Mesendoderm (in vitro differentiated cells): ENCODE measurements around the gene CMKLR1.

Source experiments
- DNase-seq: peaks from one replicate; pipeline ENCODE4 v3.0.0; 2013
- H2AK5ac ChIP-seq: 2 replicates; pipeline ENCODE4 v1.6.1; 2013; ENCODE audit warnings: low read length, inconsistent platforms
- H2BK120ac ChIP-seq: 2 replicates; pipeline ENCODE4 v1.6.1; 2013; ENCODE audit warnings: low read depth, mild to moderate bottlenecking, low read length, moderate library complexity, mixed read lengths
- H2BK15ac ChIP-seq: replicated peaks from 2 replicates; pipeline ENCODE4 v1.6.1; 2013; ENCODE audit warnings: low read depth, mild to moderate bottlenecking, moderate library complexity
- H2BK5ac ChIP-seq: 2 replicates; pipeline ENCODE4 v1.6.1; 2013; ENCODE audit warnings: low read length, inconsistent platforms
- H3K18ac ChIP-seq: 2 replicates; pipeline ENCODE4 v1.6.1; 2013; ENCODE audit warnings: mild to moderate bottlenecking, low read length, mixed read lengths
- H3K23ac ChIP-seq: one replicate; pipeline ENCODE4 v1.6.1; 2013; ENCODE audit warnings: low read length
- H3K27ac ChIP-seq: 2 replicates; pipeline ENCODE4 v1.5.1; 2013; ENCODE audit warnings: low read depth, mild to moderate bottlenecking, inconsistent platforms, low read length, moderate library complexity
- H3K27me3 ChIP-seq: 2 replicates; pipeline ENCODE4 v1.6.1; 2013; ENCODE audit warnings: low read length, control low read depth, mild to moderate bottlenecking, inconsistent platforms; ENCODE audit not compliant: insufficient read depth, poor library complexity
- H3K36me3 ChIP-seq: 2 replicates; pipeline ENCODE4 v1.6.1; 2013; ENCODE audit warnings: low read length, inconsistent platforms; ENCODE audit not compliant: control insufficient read depth, insufficient read depth
- H3K4ac ChIP-seq: one replicate; pipeline ENCODE4 v1.6.1; 2013; ENCODE audit warnings: low read depth, mild to moderate bottlenecking, low read length, moderate library complexity
- H3K4me1 ChIP-seq: 2 replicates; pipeline ENCODE4 v1.6.1; 2013; ENCODE audit warnings: low read depth, low read length, inconsistent platforms; ENCODE audit not compliant: control insufficient read depth
- H3K4me2 ChIP-seq: 2 replicates; pipeline ENCODE4 v1.6.1; 2013; ENCODE audit warnings: low read length
- H3K4me3 ChIP-seq: 2 replicates; pipeline ENCODE4 v1.5.1; 2013; ENCODE audit warnings: mild to moderate bottlenecking, low read length
- H3K56ac ChIP-seq: one replicate; pipeline ENCODE4 v1.6.1; 2013; ENCODE audit warnings: low read length
- H3K79me1 ChIP-seq: 2 replicates; pipeline ENCODE4 v1.6.1; 2013; ENCODE audit warnings: low read length, inconsistent platforms
- H3K79me2 ChIP-seq: 2 replicates; pipeline ENCODE4 v1.6.1; 2013; ENCODE audit warnings: mild to moderate bottlenecking, low read length; ENCODE audit not compliant: control insufficient read depth, insufficient read depth
- H3K9ac ChIP-seq: 2 replicates; pipeline ENCODE4 v1.6.1; 2013; ENCODE audit warnings: low read length, inconsistent platforms
- H4K5ac ChIP-seq: one replicate; pipeline ENCODE4 v1.6.1; 2013; ENCODE audit warnings: low read length
- H4K8ac ChIP-seq: one replicate; pipeline ENCODE4 v1.6.1; 2013; ENCODE audit warnings: low read depth, mild to moderate bottlenecking, control low read depth, low read length, moderate library complexity
- WGBS: extraction: QIAGEN DNeasy Blood & Tissue Kit; methylation state at CpG from one replicate; pipeline ENCODE4 v1.1.7; 2013; ENCODE audit warnings: low lambda C conversion rate, missing lambda C conversion rate; ENCODE audit not compliant: insufficient coverage; ENCODE audit errors: extremely low coverage; 5-methylcytosine and 5-hydroxymethylcytosine counted together

CMKLR1 gene

DNA sequence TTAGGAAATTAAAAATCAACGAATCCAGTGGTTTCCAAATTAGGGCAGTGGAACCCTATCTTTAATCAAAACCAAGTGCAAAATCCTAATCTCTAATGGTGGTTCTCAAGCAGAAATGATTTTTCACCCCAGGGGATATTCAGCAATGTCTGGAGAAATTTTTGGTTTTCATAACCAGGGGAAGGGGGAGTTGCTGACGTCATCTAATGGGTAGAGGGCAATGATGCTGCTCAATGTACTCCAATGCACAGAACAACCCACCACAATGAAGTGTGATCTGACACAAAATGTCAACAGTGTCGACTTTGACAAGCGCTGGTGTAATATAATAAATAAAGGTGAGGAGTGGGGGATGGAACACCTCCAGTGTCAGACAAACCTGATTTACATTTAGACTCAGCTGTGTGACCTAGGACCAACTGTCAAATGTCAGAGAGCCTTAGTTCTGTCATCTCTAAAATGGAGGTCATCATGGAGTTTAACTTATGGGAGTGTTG lies 81.5 kb downstream of the CMKLR1 start:
- Histone ChIP-seq H3K18ac (no peak overlapping the region), H3K4me3 (no peak overlapping the region), H2BK120ac (no peak overlapping the region), H3K4ac (no peak overlapping the region), H2BK5ac (no peak overlapping the region), H4K8ac (no peak overlapping the region), H3K23ac (no peak overlapping the region), H3K4me1 (peaks cover 5% of the 10 kb centered on the region), H3K27ac (no peak overlapping the region), H3K56ac (no peak overlapping the region), H3K27me3 (no peaks in the 10 kb centered on the region), H4K5ac (no peak overlapping the region), H3K4me2 (no peak overlapping the region), H3K79me1 (no peaks in the 10 kb centered on the region), H3K36me3 (no peaks in the 10 kb centered on the region), H2AK5ac (no peak overlapping the region), H2BK15ac (no peak overlapping the region), H3K9ac (no peak overlapping the region), H3K79me2 (no peaks in the 10 kb centered on the region)
- no peak for DNase-seq
- WGBS = no CpG with 5 or more reads among the region's 4 CpGs

GRCh38 chr12:108257004-108257403 lies 82.1 kb downstream of the CMKLR1 start:
- no peaks in the 10 kb centered on the region for H3K79me1 ChIP-seq
- H3K4me1 ChIP-seq = peaks cover 7% of the 10 kb centered on the region
- no peaks in the 10 kb centered on the region for H3K36me3 ChIP-seq
- H3K27ac ChIP-seq = no peak overlapping the region
- no peak overlapping the region for H2BK120ac ChIP-seq
- no peak overlapping the region for H2BK15ac ChIP-seq
- no peak overlapping the region for H3K9ac ChIP-seq
- no peak overlapping the region for H3K4me3 ChIP-seq
- H4K5ac ChIP-seq = no peak overlapping the region
- H4K8ac ChIP-seq = no peak overlapping the region
- no peak overlapping the region for H3K4ac ChIP-seq
- H3K56ac ChIP-seq = no peak overlapping the region
- DNase-seq = peak; percentile 32
- H3K4me2 ChIP-seq = no peak overlapping the region
- no peaks in the 10 kb centered on the region for H3K27me3 ChIP-seq
- H3K23ac ChIP-seq = no peak overlapping the region
- no peak overlapping the region for H2BK5ac ChIP-seq
- WGBS = no CpG with 5 or more reads among the region's 3 CpGs
- no peak overlapping the region for H2AK5ac ChIP-seq
- H3K79me2 ChIP-seq = no peaks in the 10 kb centered on the region
- no peak overlapping the region for H3K18ac ChIP-seq

GRCh38 chr12:108255252-108255602 lies 83.9 kb downstream of the CMKLR1 start:
- Histone ChIP-seq H2AK5ac (no peak overlapping the region), H3K27ac (no peak overlapping the region), H4K5ac (no peak overlapping the region), H3K56ac (no peak overlapping the region), H2BK5ac (no peak overlapping the region), H2BK15ac (no peak overlapping the region), H3K79me2 (no peaks in the 10 kb centered on the region), H3K4me3 (no peak overlapping the region), H3K27me3 (no peaks in the 10 kb centered on the region), H2BK120ac (no peak overlapping the region), H3K9ac (no peak overlapping the region), H3K18ac (no peak overlapping the region), H3K4me2 (no peak overlapping the region), H3K4me1 (peaks cover 7% of the 10 kb centered on the region), H3K23ac (no peak overlapping the region), H3K4ac (no peak overlapping the region), H3K36me3 (no peaks in the 10 kb centered on the region), H4K8ac (no peak overlapping the region), H3K79me1 (no peaks in the 10 kb centered on the region)
- no peak for DNase-seq
- no CpG with 5 or more reads among the region's 3 CpGs for WGBS

DNA sequence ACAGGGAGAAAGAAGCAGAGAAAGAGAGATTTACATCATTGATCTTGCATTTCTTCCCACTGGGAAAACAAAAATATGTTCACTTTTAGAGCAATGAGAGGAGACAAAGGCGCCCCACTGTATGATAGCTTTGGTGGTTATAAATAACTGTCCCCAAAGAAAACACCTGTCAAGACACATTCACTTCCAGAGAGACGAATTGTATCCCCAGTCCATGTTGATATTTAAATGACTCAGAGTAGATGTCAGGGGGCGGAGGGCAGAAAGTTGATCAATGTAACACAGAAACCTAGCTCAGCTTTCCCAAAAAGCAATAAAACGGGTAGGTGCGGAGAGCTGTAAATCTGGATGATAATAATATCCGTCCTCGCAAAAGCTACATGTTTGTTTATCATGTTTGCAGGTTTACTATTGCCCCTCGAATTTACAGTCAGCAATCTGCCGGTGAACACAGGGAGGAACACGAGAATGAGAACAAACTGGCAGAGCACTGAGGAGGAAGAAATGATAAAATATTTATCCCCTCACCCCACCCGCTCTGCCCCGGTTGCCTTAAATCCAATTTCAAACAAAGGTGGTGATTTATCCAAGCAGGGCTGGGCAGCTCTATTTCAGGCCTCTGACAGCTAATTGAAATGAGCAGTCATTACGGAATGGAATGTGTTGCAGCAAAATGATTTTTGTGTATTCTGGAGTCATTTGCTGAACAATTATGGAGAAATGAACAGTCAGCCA lies 84.4 kb downstream of the CMKLR1 start:
- no peak overlapping the region for H2AK5ac ChIP-seq
- no peaks in the 10 kb centered on the region for H3K79me2 ChIP-seq
- no peaks in the 10 kb centered on the region for H3K79me1 ChIP-seq
- peak overlapping the region; percentile 43 for H3K18ac ChIP-seq
- no peak overlapping the region for H3K23ac ChIP-seq
- H3K4me2 ChIP-seq = no peak overlapping the region
- DNase-seq = no peak
- H3K4me3 ChIP-seq = no peak overlapping the region
- no peak overlapping the region for H4K8ac ChIP-seq
- H2BK120ac ChIP-seq = no peak overlapping the region
- H3K27ac ChIP-seq = no peak overlapping the region
- no peak overlapping the region for H2BK15ac ChIP-seq
- H3K4me1 ChIP-seq = peaks cover 7% of the 10 kb centered on the region
- H4K5ac ChIP-seq = no peak overlapping the region
- H2BK5ac ChIP-seq = no peak overlapping the region
- no peak overlapping the region for H3K4ac ChIP-seq
- no CpG with 5 or more reads among the region's 13 CpGs for WGBS
- H3K36me3 ChIP-seq = no peaks in the 10 kb centered on the region
- H3K27me3 ChIP-seq = no peaks in the 10 kb centered on the region
- no peak overlapping the region for H3K56ac ChIP-seq
- no peak overlapping the region for H3K9ac ChIP-seq

- H3K23ac ChIP-seq = no peak overlapping the region
- H3K4me2 ChIP-seq = no peak overlapping the region
- H3K18ac ChIP-seq = peak overlapping the region; percentile 15
- no peaks in the 10 kb centered on the region for H3K79me1 ChIP-seq
- H3K4me3 ChIP-seq = no peak overlapping the region
- DNase-seq = no peak
- H3K27me3 ChIP-seq = no peaks in the 10 kb centered on the region
- no peak overlapping the region for H2AK5ac ChIP-seq
- H3K4me1 ChIP-seq = peaks cover 7% of the 10 kb centered on the region
- no CpG with 5 or more reads among the region's 5 CpGs for WGBS
- no peak overlapping the region for H4K5ac ChIP-seq
- no peaks in the 10 kb centered on the region for H3K79me2 ChIP-seq
- H3K9ac ChIP-seq = no peak overlapping the region
- H2BK5ac ChIP-seq = no peak overlapping the region
- H3K36me3 ChIP-seq = no peaks in the 10 kb centered on the region
- no peak overlapping the region for H4K8ac ChIP-seq
- H3K27ac ChIP-seq = no peak overlapping the region
- H2BK15ac ChIP-seq = no peak overlapping the region
- H3K56ac ChIP-seq = no peak overlapping the region
- no peak overlapping the region for H2BK120ac ChIP-seq
- no peak overlapping the region for H3K4ac ChIP-seq
Observed at GRCh38 chr12:108254030-108254429, 85.1 kb downstream of the CMKLR1 start.

GRCh38 chr12:108253540-108253939 lies 85.6 kb downstream of the CMKLR1 start:
- no peak overlapping the region for H2BK5ac ChIP-seq
- H3K36me3 ChIP-seq = no peaks in the 10 kb centered on the region
- H3K79me2 ChIP-seq = no peaks in the 10 kb centered on the region
- no peak overlapping the region for H3K4me2 ChIP-seq
- no CpG with 5 or more reads among the region's 4 CpGs for WGBS
- H3K9ac ChIP-seq = no peak overlapping the region
- no peak overlapping the region for H2BK120ac ChIP-seq
- no peak overlapping the region for H3K56ac ChIP-seq
- no peak overlapping the region for H4K5ac ChIP-seq
- H3K4me3 ChIP-seq = no peak overlapping the region
- no peak overlapping the region for H2BK15ac ChIP-seq
- DNase-seq = peak; percentile 89
- H3K23ac ChIP-seq = no peak overlapping the region
- H3K18ac ChIP-seq = peak overlapping the region; percentile 15
- H3K4ac ChIP-seq = no peak overlapping the region
- no peaks in the 10 kb centered on the region for H3K27me3 ChIP-seq
- H3K4me1 ChIP-seq = peaks cover 7% of the 10 kb centered on the region
- H2AK5ac ChIP-seq = no peak overlapping the region
- H3K27ac ChIP-seq = no peak overlapping the region
- no peak overlapping the region for H4K8ac ChIP-seq
- H3K79me1 ChIP-seq = no peaks in the 10 kb centered on the region
